HCT116 (cell line): Measurements from ENCODE around the gene CIB4. TPM values are rescaled to one million over a fixed set of nuclear protein-coding genes. Genes with fewer than 3 reads are reported as not detected.

Experiments
- ATAC-seq: fragments of 200-7000 bp; cut with Tn5 transposase; 2 replicates; pipeline ENCODE4 v1.9.1; 2020; ENCODE audit warnings: mild to moderate bottlenecking, moderate library complexity
- BruUV-seq: library from RNA; stranded (reverse); fragments of 400-500 nt; replicated peaks from 2 replicates; lab custom pipeline; 2021; lab: Mats Ljungman, UMichigan
- CTCF ChIA-PET: fragments of 300-600 bp; sonication (Branson Sonifier 250); formaldehyde crosslinking; loops from one replicate; lab custom pipeline; 2021; ENCODE audit warnings: antibody characterized with exemption; lab: Charles Lee
- POLR2A ChIA-PET: fragments of 300-600, 350-600 bp; sonication (Branson Sonifier 250); formaldehyde crosslinking; loops from one replicate; lab custom pipeline; 2021; ENCODE audit warnings: antibody characterized with exemption; lab: Charles Lee
- RAD21 ChIA-PET, 2 experiments: fragments of 300-600 bp; sonication (Branson Sonifier 250); formaldehyde crosslinking; loops; one replicate each; lab custom pipeline; 2023; ENCODE audit warnings: low total read pairs in 2 of 2; ENCODE audit not compliant: uncharacterized antibody in 2 of 2, unreplicated experiment in 2 of 2, low non-redundant PET in 1 of 2; lab: Charles Lee
- DNase-seq: peaks from one replicate; pipeline ENCODE4 v3.0.0-alpha.2; 2010; ENCODE audit warnings: low read depth, low spot score
- H2AFZ ChIP-seq: fragments of 200-600 bp; shearing (Covaris generic), sonication (generic); 2 replicates; pipeline ENCODE4 v1.6.1; 2017; ENCODE audit warnings: low read depth, mixed run types, mixed read lengths, antibody characterized with exemption, low read length; ENCODE audit not compliant: poor library complexity, severe bottlenecking
- H3K27ac ChIP-seq: 2 replicates; pipeline ENCODE4 v1.5.1; 2012; ENCODE audit warnings: low read depth, low read length
- H3K27me3 ChIP-seq: fragments of 200-600 bp; sonication (generic); 2 replicates; pipeline ENCODE4 v1.6.1; 2016; ENCODE audit warnings: mixed run types, low read length, mixed read lengths; ENCODE audit not compliant: insufficient read depth
- H3K36me3 ChIP-seq, 2 experiments: fragments of 200-500 bp in 1 of 2; fragments of 200-600 bp in 1 of 2; sonication (Bioruptor generic) in 1 of 2; sonication (generic) in 1 of 2; 2 replicates each; pipeline versions ENCODE4 v1.5.1 to v1.6.1; 2014 to 2016; ENCODE audit warnings: low read length in 2 of 2, inconsistent platforms in 1 of 2, mixed read lengths in 1 of 2, mixed run types in 1 of 2; ENCODE audit not compliant: insufficient read depth in 2 of 2, control insufficient read depth in 1 of 2
- H3K4me1 ChIP-seq, 2 experiments: fragments of 200-600 bp in 1 of 2; sonication (generic) in 1 of 2; 2 replicates each; pipeline versions ENCODE4 v1.5.1 to v1.6.1; 2012 to 2017; ENCODE audit warnings: low read length in 2 of 2, inconsistent platforms in 1 of 2, mild to moderate bottlenecking in 1 of 2, mixed read lengths in 1 of 2, mixed run types in 1 of 2, moderate library complexity in 1 of 2; ENCODE audit not compliant: insufficient read depth in 2 of 2, control insufficient read depth in 1 of 2
- H3K4me2 ChIP-seq: fragments of 200-600 bp; sonication (generic); 2 replicates; pipeline ENCODE4 v1.6.1; 2017; ENCODE audit warnings: mixed run types, low read length, mixed read lengths
- H3K4me3 ChIP-seq, 2 experiments: fragments of 200-600 bp in 1 of 2; sonication (generic) in 1 of 2; replicated peaks in 1 of 2; 2 replicates each; pipeline ENCODE4 v1.5.1; 2011 to 2016; ENCODE audit warnings: low read length in 2 of 2, control low read depth in 1 of 2, low read depth in 1 of 2, mild to moderate bottlenecking in 1 of 2, mixed read lengths in 1 of 2, mixed run types in 1 of 2
- H3K79me2 ChIP-seq: fragments of 200-600 bp; sonication (generic); 2 replicates; pipeline ENCODE4 v1.6.1; 2017; ENCODE audit warnings: mild to moderate bottlenecking, mixed run types, low read length, moderate library complexity, mixed read lengths; ENCODE audit not compliant: insufficient read depth
- H3K9ac ChIP-seq: fragments of 200-600 bp; sonication (generic); 2 replicates; pipeline ENCODE4 v1.6.1; 2016; ENCODE audit warnings: low read length, mixed read lengths
- H3K9me2 ChIP-seq: fragments of 200-600 bp; sonication (generic), shearing (Covaris generic); 2 replicates; pipeline ENCODE4 v1.6.1; 2017; ENCODE audit warnings: mixed run types, mild to moderate bottlenecking, moderate library complexity; ENCODE audit not compliant: insufficient read depth
- H3K9me3 ChIP-seq, 2 experiments: fragments of 200-500 bp in 1 of 2; fragments of 200-600 bp in 1 of 2; sonication (Bioruptor generic) in 1 of 2; sonication (generic) in 1 of 2; 2 replicates each; pipeline ENCODE4 v1.6.1; 2014 to 2017; ENCODE audit warnings: low read length in 2 of 2, mixed read lengths in 2 of 2, inconsistent platforms in 1 of 2, low read depth in 1 of 2, mild to moderate bottlenecking in 1 of 2, mixed run types in 1 of 2, moderate library complexity in 1 of 2; ENCODE audit not compliant: control insufficient read depth in 1 of 2, insufficient read depth in 1 of 2
- H4K20me1 ChIP-seq: fragments of 200-600 bp; sonication (generic), shearing (Covaris generic); 2 replicates; pipeline ENCODE4 v1.6.1; 2017; ENCODE audit warnings: mixed run types, mild to moderate bottlenecking, moderate library complexity; ENCODE audit not compliant: insufficient read depth
- ATF3 ChIP-seq: IDR thresholded peaks from 2 replicates; pipeline ENCODE4 v1.6.1; 2012
- CBX3 ChIP-seq: IDR thresholded peaks from 2 replicates; pipeline ENCODE4 v1.6.1; 2012; ENCODE audit warnings: low read depth
- CTCF ChIP-seq, 3 experiments: fragments of 200-600 bp in 1 of 3; sonication (generic) in 1 of 3; IDR thresholded peaks in 2 of 3; conservative IDR thresholded peaks in 1 of 3; 2 replicates each; pipeline ENCODE4 v1.5.1; 2012 to 2017; ENCODE audit warnings: low read depth in 2 of 3, low read length in 2 of 3, antibody characterized with exemption in 1 of 3, borderline replicate concordance in 1 of 3, control low read depth in 1 of 3, mild to moderate bottlenecking in 1 of 3, mixed read lengths in 1 of 3, mixed run types in 1 of 3, moderate library complexity in 1 of 3; ENCODE audit not compliant: insufficient read depth in 1 of 3
- EGR1 ChIP-seq: IDR thresholded peaks from 2 replicates; pipeline ENCODE4 v1.6.1; 2012; ENCODE audit warnings: low read depth
- ELF1 ChIP-seq: IDR thresholded peaks from 2 replicates; pipeline ENCODE4 v1.6.1; 2012; ENCODE audit warnings: low read depth, borderline replicate concordance
- SRF ChIP-seq: IDR thresholded peaks from 2 replicates; pipeline ENCODE4 v1.6.1; 2012; ENCODE audit warnings: low read depth
- ZNF274 ChIP-seq: fragments of 200-500 bp; sonication (Bioruptor generic); IDR thresholded peaks from 2 replicates; pipeline ENCODE4 v1.6.1; 2014; ENCODE audit warnings: mild to moderate bottlenecking, low read depth, low read length, inconsistent platforms
- intact Hi-C: fragments of 100-400 bp; cut with micrococcal nuclease; formaldehyde crosslinking; loops from 2 replicates; pipeline ENCODE4 v1.10.0; 2022
- total RNA-seq: library from RNA; stranded (reverse); gene quantifications from one replicate; pipeline ENCODE4 v1.2.1, GENCODE V29; 2021; ENCODE audit not compliant: unreplicated experiment

Gene CIB4
- total RNA-seq, 1 experiment from 2014 or later, result not detected

GRCh38 chr2:26599387-26599786 is 41.8 kb downstream of the CIB4 start (continued):
- TF ChIP-seq ATF3 (no peak), ZNF274 (no peak)

- H3K27ac ChIP-seq, result no peak overlapping the region
- peaks cover 3% of the 10 kb centered on the region; the same call in 1 of the 2 replicates for H3K9me2 ChIP-seq
- no peaks in the 10 kb centered on the region for H3K4me1 ChIP-seq
- no peaks in the 10 kb centered on the region; the same call in none of the 2 replicates for H3K27me3 ChIP-seq
- no peak overlapping the region for H2AFZ ChIP-seq
- no peaks in the 10 kb centered on the region for H3K9me3 ChIP-seq
- no peak overlapping the region for H3K9ac ChIP-seq
- BruUV-seq, result no TSS peak
- intact Hi-C loops, result no loop called here
- ChIA-PET POLR2A (no interaction called here), RAD21 (interaction anchor here in 1 of 2 experiments (0.5 kb wide), 1 partner anchor 70 kb away, joined by 4 read pairs; no protein-coding TSS in a partner anchor), CTCF (no interaction called here)
- H3K36me3 ChIP-seq, result no peaks in the 10 kb centered on the region
- TF ChIP-seq ATF3 (no peak), CTCF (IDR thresholded peaks at IDR 0.05 in 2 of 3, conservative IDR thresholded peaks at IDR 0.05 in 1 of 3; ENCODE audit: borderline replicate concordance in 1 of 3, insufficient read depth in 1 of 3, low read depth in 2 of 3, low read length in 2 of 3) (no peak), SRF (no peak), ELF1 (no peak), CBX3 (no peak), EGR1 (no peak)
- H3K79me2 ChIP-seq, result no peaks in the 10 kb centered on the region
- ATAC-seq, result no peak
- no peak overlapping the region for H3K4me3 ChIP-seq
- no peak overlapping the region for H3K4me2 ChIP-seq
- H4K20me1 ChIP-seq, result no peaks in the 10 kb centered on the region
- no peak for DNase-seq
Observed at GRCh38 chr2:26598996-26599373, 42.2 kb downstream of the CIB4 start.
